ENCODE data around the gene PNPLA1. TPM values are rescaled to one million over a fixed set of nuclear protein-coding genes. Genes with fewer than 3 reads are reported as not detected.

PNPLA1 gene
- total RNA-seq, 2 donors from 2014 or later: 2.0 TPM; not detected in 1

GRCh38 chr6:36334832-36335459, 65.1 kb downstream of the PNPLA1 start:
- DNase-seq (ENCODE audit: low spot score): no peak
- TF ChIP-seq CTCF (IDR thresholded peaks at IDR 0.05) (no peak), POLR2AphosphoS5 (IDR thresholded peaks at IDR 0.05) (peak; percentile 37)
- no peaks in the 10 kb centered on the region for H3K36me3 ChIP-seq
- H3K27me3 ChIP-seq (replicated peaks; ENCODE audit: insufficient read depth): no peaks in the 10 kb centered on the region
- intact Hi-C loops (cut with DNase I): no loop called here
- no peaks in the 10 kb centered on the region for H3K9me3 ChIP-seq
- H3K4me1 ChIP-seq (replicated peaks): no peaks in the 10 kb centered on the region
- 32% methylated on average over 14 of the region's 14 CpGs for WGBS
- H3K27ac ChIP-seq: peak overlapping the region in 1 of 2 donors; percentile 13
- no peak overlapping the region for H3K4me3 ChIP-seq

- DNase-seq (ENCODE audit: low spot score): no peak
- Histone ChIP-seq H3K27me3 (replicated peaks; ENCODE audit: insufficient read depth) (no peaks in the 10 kb centered on the region), H3K9me3 (no peaks in the 10 kb centered on the region), H3K27ac (no peak overlapping the region), H3K36me3 (no peaks in the 10 kb centered on the region), H3K4me3 (no peak overlapping the region), H3K4me1 (replicated peaks) (no peaks in the 10 kb centered on the region)
- intact Hi-C loops (cut with DNase I): no loop called here
- 72% methylated on average over 14 of the region's 14 CpGs for WGBS
- TF ChIP-seq POLR2A (IDR thresholded peaks at IDR 0.05): no peak
- no peak for TF ChIP-seq POLR2AphosphoS5 (IDR thresholded peaks at IDR 0.05)
- no peak for TF ChIP-seq CTCF (IDR thresholded peaks at IDR 0.05)
Observed at GRCh38 chr6:36335465-36336207, 65.8 kb downstream of the PNPLA1 start.

- no peak for TF ChIP-seq POLR2AphosphoS5 (IDR thresholded peaks at IDR 0.05)
- TF ChIP-seq POLR2A (IDR thresholded peaks at IDR 0.05): no peak
- TF ChIP-seq CTCF (IDR thresholded peaks at IDR 0.05): no peak
- DNase-seq (ENCODE audit: low spot score): no peak
- Histone ChIP-seq H3K4me3 (no peak overlapping the region), H3K36me3 (no peaks in the 10 kb centered on the region), H3K27ac (no peak overlapping the region), H3K9me3 (no peaks in the 10 kb centered on the region), H3K4me1 (replicated peaks) (no peaks in the 10 kb centered on the region), H3K27me3 (replicated peaks; ENCODE audit: insufficient read depth) (no peaks in the 10 kb centered on the region)
- WGBS: 97% methylated on average over 5 of the region's 5 CpGs
- intact Hi-C loops (cut with DNase I): no loop called here
Observed at GRCh38 chr6:36336208-36336710, 66.4 kb downstream of the PNPLA1 start.

GRCh38 chr6:36336779-36337241, 67.0 kb downstream of the PNPLA1 start, which contains the start of gene BNIP5:
TSS of gene BNIP5 (minus strand) at chr6:36336888. CDS start at chr6:36330690, 6,198 bp downstream.
- Histone ChIP-seq H3K4me3 (no peak within 1 kb of the TSS), H3K9me3 (no peaks in the 10 kb centered on the region), H3K4me1 (replicated peaks) (no peaks in the 10 kb centered on the region), H3K36me3 (no peaks in the 10 kb centered on the region), H3K27me3 (replicated peaks; ENCODE audit: insufficient read depth) (no peaks in the 10 kb centered on the region), H3K27ac (no peak within 1 kb of the TSS)
- DNase-seq (ENCODE audit: low spot score): no peak
- WGBS: 74% methylated on average over 3 of the region's 3 CpGs
- intact Hi-C loops (cut with DNase I): no loop called here
- TF ChIP-seq POLR2AphosphoS5 (IDR thresholded peaks at IDR 0.05) (no peak), POLR2A (IDR thresholded peaks at IDR 0.05) (no peak), CTCF (IDR thresholded peaks at IDR 0.05) (no peak)
